ENCODE results near the gene ADD1.

Gene ADD1

DNA sequence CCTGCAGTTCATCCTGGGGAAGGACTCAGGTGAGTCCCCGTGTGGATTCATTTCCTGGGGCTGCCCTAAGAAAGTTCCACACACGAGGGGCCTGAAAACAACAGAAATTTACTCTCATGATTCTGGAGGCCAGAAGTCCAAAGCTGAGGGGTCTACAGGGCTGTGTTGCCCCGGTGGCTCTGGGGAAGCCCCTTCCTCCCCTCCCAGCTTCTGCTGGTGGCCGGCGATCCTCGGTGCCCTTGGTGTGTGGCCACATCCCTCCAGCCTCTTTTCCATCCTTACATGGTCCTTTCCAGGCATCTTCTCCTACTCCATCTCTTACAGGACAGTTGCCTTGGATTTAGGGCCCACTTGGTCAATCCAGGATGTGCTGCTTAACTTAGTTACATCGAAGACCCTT is 35.6 kb upstream of the ADD1 start:
- no peak overlapping the region for H3K27ac ChIP-seq (ENCODE audit: low read length)
- H3K27me3 ChIP-seq (ENCODE audit: insufficient read depth, low read length): no peaks in the 10 kb centered on the region
- H3K4me3 ChIP-seq (ENCODE audit: low read length): no peak overlapping the region
- H3K36me3 ChIP-seq (ENCODE audit: insufficient read depth, low read depth, low read length): no peaks in the 10 kb centered on the region
- no peaks in the 10 kb centered on the region for H3K9me3 ChIP-seq (ENCODE audit: insufficient read depth, low read depth, low read length)
- no peak overlapping the region for H3K9ac ChIP-seq (ENCODE audit: low read depth, low read length)
- H3K4me1 ChIP-seq (ENCODE audit: insufficient read depth, low read length): peaks cover 4% of the 10 kb centered on the region; the same call in 1 of the 2 replicates

DNA sequence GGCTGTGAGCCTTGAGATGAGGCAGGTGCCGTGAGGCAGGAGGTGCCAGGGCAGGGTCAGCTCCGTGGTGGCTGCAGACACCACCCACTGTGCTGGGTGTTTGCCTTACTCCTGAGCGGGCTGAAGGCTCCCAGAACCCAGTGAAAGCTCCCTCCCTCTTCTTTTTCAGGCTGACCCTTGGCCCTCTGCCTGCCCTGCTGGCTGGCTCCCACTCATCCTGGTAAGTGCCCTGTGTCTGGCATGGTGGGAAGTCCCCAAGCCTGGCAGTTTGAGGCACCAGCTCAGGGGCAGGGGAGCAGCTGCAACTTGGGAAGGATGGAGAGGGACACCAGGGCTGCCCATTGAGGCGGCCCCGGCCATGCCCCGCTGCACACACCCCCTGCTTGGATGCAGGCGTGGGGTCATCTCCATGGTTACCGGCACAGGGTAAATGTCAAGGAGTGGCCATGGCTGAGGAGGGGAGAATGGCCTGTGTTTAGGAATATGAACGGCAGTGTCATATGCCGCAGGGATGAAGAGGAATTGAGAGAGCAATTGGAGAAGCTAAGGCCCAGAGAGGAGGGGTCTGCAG is 33.9 kb upstream of the ADD1 start:
- H3K4me1 ChIP-seq (ENCODE audit: insufficient read depth, low read length): peaks cover 4% of the 10 kb centered on the region; the same call in 1 of the 2 replicates
- no peaks in the 10 kb centered on the region for H3K36me3 ChIP-seq (ENCODE audit: insufficient read depth, low read depth, low read length)
- H3K27me3 ChIP-seq (ENCODE audit: insufficient read depth, low read length): no peaks in the 10 kb centered on the region
- no peak overlapping the region for H3K4me3 ChIP-seq (ENCODE audit: low read length)
- H3K9me3 ChIP-seq (ENCODE audit: insufficient read depth, low read depth, low read length): no peaks in the 10 kb centered on the region
- no peak overlapping the region for H3K27ac ChIP-seq (ENCODE audit: low read length)
- H3K9ac ChIP-seq (ENCODE audit: low read depth, low read length): no peak overlapping the region

DNA sequence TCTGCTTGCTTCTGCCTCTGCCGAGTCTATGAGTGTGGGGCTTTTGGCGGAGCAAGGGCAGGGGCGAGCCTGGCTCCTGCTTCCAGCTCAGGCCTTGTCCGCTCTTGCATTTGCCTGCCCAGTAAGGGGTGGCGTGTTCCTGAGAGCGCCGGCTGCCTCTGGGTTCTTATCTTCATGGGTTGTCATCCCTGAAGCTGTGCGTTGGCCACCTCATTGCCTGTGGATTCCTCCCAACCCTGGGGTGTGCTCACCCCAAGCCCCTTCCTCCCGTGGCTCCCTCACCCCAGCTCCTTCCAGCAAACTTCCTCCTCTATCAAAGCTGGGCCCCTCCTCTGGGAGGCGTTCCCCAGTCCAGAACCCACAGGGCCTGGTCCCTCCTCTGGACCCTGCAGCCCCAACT is 33.3 kb upstream of the ADD1 start:
- no peak overlapping the region for H3K9ac ChIP-seq (ENCODE audit: low read depth, low read length)
- H3K27ac ChIP-seq (ENCODE audit: low read length): no peak overlapping the region
- peaks cover 4% of the 10 kb centered on the region; the same call in 1 of the 2 replicates for H3K4me1 ChIP-seq (ENCODE audit: insufficient read depth, low read length)
- H3K9me3 ChIP-seq (ENCODE audit: insufficient read depth, low read depth, low read length): no peaks in the 10 kb centered on the region
- H3K36me3 ChIP-seq (ENCODE audit: insufficient read depth, low read depth, low read length): no peaks in the 10 kb centered on the region
- no peaks in the 10 kb centered on the region for H3K27me3 ChIP-seq (ENCODE audit: insufficient read depth, low read length)
- no peak overlapping the region for H3K4me3 ChIP-seq (ENCODE audit: low read length)

DNA sequence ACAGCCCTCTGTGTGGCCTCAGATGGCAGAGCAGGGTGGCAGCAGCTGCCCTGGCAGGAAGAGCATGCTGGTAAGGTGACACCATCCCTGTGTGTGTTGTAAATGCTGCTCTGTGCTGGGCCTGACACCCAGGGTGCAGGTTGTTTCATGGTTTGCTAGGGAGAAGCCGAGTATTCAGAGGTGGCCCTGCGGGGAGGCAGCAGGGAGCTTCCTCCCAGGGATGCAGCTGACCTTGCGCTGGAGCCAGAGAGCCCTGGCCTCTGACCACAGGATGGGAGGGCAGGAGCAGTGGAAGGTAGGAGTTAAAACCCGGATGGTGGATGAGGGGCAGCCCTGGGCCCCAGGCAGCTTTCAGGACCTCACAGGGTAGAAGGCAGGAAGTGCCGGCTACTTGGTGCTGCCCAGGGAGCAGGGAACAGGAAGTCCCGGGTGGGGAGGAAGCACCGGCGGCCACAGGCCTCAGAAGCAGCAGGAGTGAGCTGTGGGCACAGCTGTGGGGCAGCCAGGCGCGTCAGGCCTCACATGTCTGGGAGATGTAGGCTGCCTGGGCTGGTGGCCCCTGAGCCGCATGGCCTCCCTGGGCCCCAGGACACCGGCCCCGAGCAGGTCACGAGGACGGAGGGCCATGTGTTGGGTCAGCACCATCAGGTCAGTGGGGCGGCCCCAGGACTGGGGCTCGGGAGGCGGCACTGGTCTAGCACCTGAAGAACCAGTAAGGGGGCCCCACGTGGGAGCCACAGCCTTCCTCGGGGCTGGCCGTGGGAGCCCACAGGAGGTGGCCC is 31.6 kb upstream of the ADD1 start:
- H3K9me3 ChIP-seq (ENCODE audit: insufficient read depth, low read depth, low read length): no peaks in the 10 kb centered on the region
- H3K27me3 ChIP-seq (ENCODE audit: insufficient read depth, low read length): 0 out of 2 replicates have a peak, but pooled peaks cover 3% of the 10 kb centered on the region
- H3K4me3 ChIP-seq (ENCODE audit: low read length): no peak overlapping the region
- no peak overlapping the region for H3K27ac ChIP-seq (ENCODE audit: low read length)
- no peaks in the 10 kb centered on the region for H3K36me3 ChIP-seq (ENCODE audit: insufficient read depth, low read depth, low read length)
- H3K9ac ChIP-seq (ENCODE audit: low read depth, low read length): no peak overlapping the region
- peaks cover 4% of the 10 kb centered on the region; the same call in 1 of the 2 replicates for H3K4me1 ChIP-seq (ENCODE audit: insufficient read depth, low read length)

DNA sequence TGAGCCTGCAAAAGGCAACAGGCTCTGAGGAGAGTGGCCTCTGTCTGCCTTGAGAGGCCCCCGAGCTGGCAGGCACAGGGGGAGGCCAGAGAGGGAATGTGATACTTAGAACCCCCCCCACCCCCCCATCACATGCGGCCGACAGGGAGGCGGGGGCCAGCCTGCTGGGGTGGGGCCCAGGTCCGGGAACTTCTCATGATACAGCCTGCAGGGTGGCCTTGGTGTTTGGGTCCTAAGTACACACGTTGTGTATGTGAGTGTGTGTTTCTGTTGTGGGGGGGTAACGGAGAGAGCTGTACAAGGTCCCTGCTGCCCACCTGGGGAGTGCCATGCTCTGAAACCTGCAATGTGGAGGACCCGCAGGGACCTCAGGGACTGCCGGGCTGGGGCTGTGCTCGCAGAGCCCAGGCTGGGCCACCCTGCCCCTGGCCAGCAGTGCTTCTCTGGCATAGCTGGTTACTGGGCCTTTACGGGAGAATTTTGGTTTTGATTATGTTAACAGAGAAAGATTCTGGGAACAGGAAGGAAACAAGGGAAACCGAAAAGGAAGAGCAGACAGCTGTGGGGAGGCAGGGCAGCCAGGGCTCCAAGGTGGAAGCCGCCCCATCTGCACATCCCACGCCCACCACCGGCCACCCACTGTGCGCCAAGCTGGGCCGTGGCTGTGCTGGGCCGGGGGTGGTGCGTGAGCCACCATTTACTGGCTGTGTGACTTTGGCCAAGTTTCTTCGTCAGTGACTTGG is 30.9 kb upstream of the ADD1 start:
- Histone ChIP-seq H3K36me3 (ENCODE audit: insufficient read depth, low read depth, low read length) (no peaks in the 10 kb centered on the region), H3K9ac (ENCODE audit: low read depth, low read length) (no peak overlapping the region), H3K27ac (ENCODE audit: low read length) (no peak overlapping the region), H3K4me3 (ENCODE audit: low read length) (no peak overlapping the region), H3K4me1 (ENCODE audit: insufficient read depth, low read length) (peaks cover 4% of the 10 kb centered on the region; the same call in 1 of the 2 replicates), H3K9me3 (ENCODE audit: insufficient read depth, low read depth, low read length) (no peaks in the 10 kb centered on the region), H3K27me3 (ENCODE audit: insufficient read depth, low read length) (peaks cover 9% of the 10 kb centered on the region; the same call in 1 of the 2 replicates)

DNA sequence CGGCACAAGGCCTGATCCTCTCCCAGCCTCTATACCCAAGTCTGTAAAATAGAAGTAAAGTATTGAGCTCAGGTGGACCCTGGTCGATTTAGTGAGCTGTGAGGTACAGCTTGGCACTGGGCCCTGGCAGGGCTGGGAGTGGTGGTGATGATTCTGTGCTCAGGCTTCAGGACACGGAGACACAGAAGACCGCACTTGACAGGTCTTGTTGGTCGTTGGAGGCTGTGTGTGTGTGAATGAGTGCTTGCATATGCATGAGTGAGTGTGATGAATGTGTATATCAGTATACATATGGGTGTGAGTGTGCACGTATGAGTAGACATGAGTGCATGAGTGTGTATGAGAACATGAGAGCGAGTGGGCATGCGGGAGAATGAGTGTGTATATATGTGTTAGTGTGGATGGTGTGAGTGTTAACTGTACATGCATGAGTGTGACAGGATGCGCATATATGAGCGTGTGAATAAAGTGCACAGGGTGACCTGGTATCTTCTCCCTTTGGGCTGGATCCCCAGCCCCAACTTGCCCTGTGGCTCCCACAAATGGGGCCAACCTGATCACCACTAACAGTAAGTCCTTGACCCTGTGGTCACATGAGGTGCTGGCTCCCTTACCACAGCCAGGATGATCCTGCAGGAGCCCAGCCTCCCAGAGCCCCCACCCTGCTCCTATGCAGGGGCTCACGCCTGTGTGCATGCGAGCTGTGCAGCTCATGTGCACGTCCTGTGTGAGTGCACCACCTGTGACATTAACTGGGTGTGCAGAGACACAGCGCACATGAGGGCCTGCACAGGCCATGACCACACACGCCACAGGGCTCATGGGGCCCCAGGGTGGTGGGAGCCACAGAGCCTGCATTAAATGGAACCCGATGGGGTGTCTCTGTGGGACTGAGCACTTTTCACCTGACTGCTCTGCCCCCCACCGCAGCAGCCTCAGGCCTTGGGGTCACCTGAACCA is 29.9 kb upstream of the ADD1 start:
- no peak overlapping the region for H3K27ac ChIP-seq (ENCODE audit: low read length)
- no peak overlapping the region for H3K9ac ChIP-seq (ENCODE audit: low read depth, low read length)
- H3K27me3 ChIP-seq (ENCODE audit: insufficient read depth, low read length): peaks cover 9% of the 10 kb centered on the region; the same call in 1 of the 2 replicates
- no peak overlapping the region for H3K4me3 ChIP-seq (ENCODE audit: low read length)
- H3K9me3 ChIP-seq (ENCODE audit: insufficient read depth, low read depth, low read length): no peaks in the 10 kb centered on the region
- H3K4me1 ChIP-seq (ENCODE audit: insufficient read depth, low read length): peaks cover 4% of the 10 kb centered on the region; the same call in 1 of the 2 replicates
- no peaks in the 10 kb centered on the region for H3K36me3 ChIP-seq (ENCODE audit: insufficient read depth, low read depth, low read length)

DNA sequence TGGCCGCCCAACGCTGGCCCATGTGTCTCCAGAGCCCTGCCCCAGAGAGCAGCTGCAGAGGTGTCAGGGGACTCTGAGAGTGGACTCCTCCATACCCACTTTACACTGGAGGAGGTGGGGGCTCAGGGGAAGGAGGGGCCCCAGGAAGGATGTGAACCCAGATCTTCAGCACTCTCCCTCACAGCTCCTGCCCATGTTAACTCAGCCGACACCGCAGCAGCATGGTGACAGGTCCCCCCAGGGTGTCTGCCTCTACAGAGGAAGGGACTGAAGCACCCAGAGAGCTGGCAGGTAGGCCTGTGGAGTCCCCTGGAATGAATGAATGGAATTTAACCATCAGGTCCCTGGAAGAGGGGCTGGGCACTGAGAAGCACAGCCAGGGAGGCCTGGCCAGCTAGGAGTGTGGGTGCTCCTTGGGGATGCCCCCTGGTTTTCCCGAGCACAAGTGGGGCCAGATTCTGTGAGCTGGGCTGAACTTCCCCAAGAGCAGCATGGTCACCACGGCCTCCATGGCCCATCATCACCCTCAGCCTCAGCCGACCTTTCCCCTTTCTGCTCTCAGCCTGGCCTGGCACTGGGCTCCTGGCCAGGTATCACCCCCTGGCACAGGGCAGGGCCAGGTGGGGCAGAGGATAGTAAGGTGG is 28.9 kb upstream of the ADD1 start:
- no peaks in the 10 kb centered on the region for H3K36me3 ChIP-seq (ENCODE audit: insufficient read depth, low read depth, low read length)
- H3K9me3 ChIP-seq (ENCODE audit: insufficient read depth, low read depth, low read length): no peaks in the 10 kb centered on the region
- H3K9ac ChIP-seq (ENCODE audit: low read depth, low read length): no peak overlapping the region
- peaks cover 9% of the 10 kb centered on the region; the same call in 1 of the 2 replicates for H3K27me3 ChIP-seq (ENCODE audit: insufficient read depth, low read length)
- no peak overlapping the region for H3K27ac ChIP-seq (ENCODE audit: low read length)
- peaks cover 4% of the 10 kb centered on the region; the same call in 1 of the 2 replicates for H3K4me1 ChIP-seq (ENCODE audit: insufficient read depth, low read length)
- no peak overlapping the region for H3K4me3 ChIP-seq (ENCODE audit: low read length)

DNA sequence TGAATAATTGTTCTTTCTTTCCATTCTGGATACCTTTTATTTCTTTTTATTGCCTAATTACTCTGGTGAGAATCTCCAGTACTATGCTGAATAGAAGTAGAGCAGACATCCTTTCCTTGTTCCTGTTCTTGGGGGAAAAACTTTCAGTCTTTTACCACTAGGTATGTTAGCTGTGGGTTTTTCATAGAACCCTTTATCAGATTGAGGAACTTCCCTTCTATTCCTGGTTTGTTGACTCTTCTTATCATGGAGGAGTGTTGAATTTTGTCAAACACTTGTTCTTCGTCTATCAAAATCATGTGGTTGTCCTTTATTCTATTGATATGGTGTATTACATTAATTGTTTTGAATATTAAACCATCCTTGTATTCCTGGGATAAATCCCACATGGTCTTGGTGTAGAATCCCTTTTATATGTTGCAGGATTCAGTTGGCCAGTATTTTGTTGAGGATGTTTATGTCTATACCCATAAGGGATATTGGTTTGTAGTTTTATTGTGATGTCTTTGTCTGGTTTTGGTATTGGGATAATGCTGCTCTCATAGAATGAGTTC is 27.2 kb upstream of the ADD1 start:
- Histone ChIP-seq H3K4me3 (ENCODE audit: low read length) (no peak overlapping the region), H3K4me1 (ENCODE audit: insufficient read depth, low read length) (peaks cover 4% of the 10 kb centered on the region; the same call in 1 of the 2 replicates), H3K27me3 (ENCODE audit: insufficient read depth, low read length) (peaks cover 9% of the 10 kb centered on the region; the same call in 1 of the 2 replicates), H3K9me3 (ENCODE audit: insufficient read depth, low read depth, low read length) (no peaks in the 10 kb centered on the region), H3K36me3 (ENCODE audit: insufficient read depth, low read depth, low read length) (peaks cover 9% of the 10 kb centered on the region), H3K9ac (ENCODE audit: low read depth, low read length) (no peak overlapping the region), H3K27ac (ENCODE audit: low read length) (no peak overlapping the region)

DNA sequence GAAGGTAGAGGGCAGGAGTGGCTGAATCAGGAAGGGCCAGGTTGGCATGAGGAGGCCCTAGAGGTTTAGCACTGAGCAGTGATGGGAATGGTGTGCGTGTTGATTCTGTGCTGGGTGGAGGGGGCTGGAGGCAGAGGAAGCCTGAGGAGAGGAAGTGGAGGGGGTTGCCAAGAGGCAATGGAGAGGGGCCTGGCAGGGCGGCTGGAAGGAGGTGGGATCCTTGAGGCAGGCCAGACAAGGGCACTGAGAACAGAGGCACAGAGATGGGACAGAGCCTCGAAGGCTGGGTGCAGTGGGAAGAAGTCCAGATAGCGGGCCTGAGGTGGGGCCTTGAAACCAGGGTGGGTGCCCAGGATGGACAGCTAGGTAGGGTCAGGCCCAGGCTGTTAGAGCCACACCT is 26.5 kb upstream of the ADD1 start:
- H3K27ac ChIP-seq (ENCODE audit: low read length): no peak overlapping the region
- no peaks in the 10 kb centered on the region for H3K9me3 ChIP-seq (ENCODE audit: insufficient read depth, low read depth, low read length)
- H3K36me3 ChIP-seq (ENCODE audit: insufficient read depth, low read depth, low read length): peaks cover 9% of the 10 kb centered on the region
- peaks cover 9% of the 10 kb centered on the region; the same call in 1 of the 2 replicates for H3K27me3 ChIP-seq (ENCODE audit: insufficient read depth, low read length)
- no peaks in the 10 kb centered on the region; the same call in 1 of the 2 replicates for H3K4me1 ChIP-seq (ENCODE audit: insufficient read depth, low read length)
- no peak overlapping the region for H3K4me3 ChIP-seq (ENCODE audit: low read length)
- no peak overlapping the region for H3K9ac ChIP-seq (ENCODE audit: low read depth, low read length)

DNA sequence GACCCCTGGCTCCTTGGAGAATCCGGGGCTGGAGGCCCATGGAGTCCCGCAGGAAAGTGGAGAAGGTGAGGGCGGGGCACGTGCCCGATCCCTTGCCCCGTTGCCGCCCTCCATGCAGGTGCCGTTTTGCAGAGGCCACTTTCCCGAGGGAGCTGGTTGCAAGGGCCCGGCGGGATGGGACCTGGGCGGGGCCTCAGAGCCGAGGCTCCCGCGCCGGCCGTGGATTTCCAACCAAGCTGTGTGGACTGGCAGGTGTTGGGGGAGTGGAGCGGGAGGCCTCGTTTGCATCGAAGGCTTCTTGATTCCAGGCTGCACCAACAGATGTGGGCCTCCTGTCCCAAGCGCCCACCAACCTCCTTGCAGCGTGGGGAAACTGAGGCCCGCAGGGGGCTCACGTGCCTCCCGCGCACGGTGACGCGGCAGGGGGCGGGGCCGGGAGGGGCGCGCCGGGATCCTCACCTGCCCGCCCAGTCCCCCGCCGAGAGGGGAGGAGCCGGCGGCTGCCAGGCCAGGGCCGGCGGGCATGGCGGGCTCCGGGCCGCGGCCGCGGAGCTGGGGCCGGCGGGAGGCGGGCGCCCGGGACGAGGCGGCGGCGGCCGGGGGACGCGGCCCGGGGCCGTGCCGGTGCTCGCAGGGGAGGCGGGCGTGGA is 25.8 kb upstream of the ADD1 start:
- Histone ChIP-seq H3K4me1 (ENCODE audit: insufficient read depth, low read length) (no peaks in the 10 kb centered on the region; the same call in 1 of the 2 replicates), H3K36me3 (ENCODE audit: insufficient read depth, low read depth, low read length) (peaks cover 16% of the 10 kb centered on the region), H3K9ac (ENCODE audit: low read depth, low read length) (no peak overlapping the region), H3K27me3 (ENCODE audit: insufficient read depth, low read length) (peaks cover 9% of the 10 kb centered on the region; the same call in 1 of the 2 replicates), H3K4me3 (ENCODE audit: low read length) (peak overlapping the region; percentile 62; the same call in 1 of the 2 replicates), H3K9me3 (ENCODE audit: insufficient read depth, low read depth, low read length) (no peaks in the 10 kb centered on the region), H3K27ac (ENCODE audit: low read length) (no peak overlapping the region)
